Ectodermal cell (in vitro differentiated cells): ENCODE results near the gene RBP3.

Source experiments
- H3K27ac ChIP-seq: 2 replicates; pipeline ENCODE4 v1.7.0; 2013; ENCODE audit warnings: mild to moderate bottlenecking, low read depth, low read length; ENCODE audit not compliant: insufficient read depth, poor library complexity, severe bottlenecking
- H3K27me3 ChIP-seq: 2 replicates; pipeline ENCODE4 v1.7.0; 2013; ENCODE audit warnings: mild to moderate bottlenecking, low read length; ENCODE audit not compliant: insufficient read depth, control insufficient read depth, poor library complexity, severe bottlenecking
- H3K36me3 ChIP-seq: one replicate; pipeline ENCODE4 v1.7.0; 2013; ENCODE audit warnings: low read length; ENCODE audit not compliant: control insufficient read depth, insufficient read depth
- H3K4me1 ChIP-seq: one replicate; pipeline ENCODE4 v1.7.0; 2013; ENCODE audit warnings: low read length; ENCODE audit not compliant: control insufficient read depth, insufficient read depth
- H3K4me3 ChIP-seq: 2 replicates; pipeline ENCODE4 v1.7.0; 2013; ENCODE audit warnings: low read depth, low read length, control low read depth; ENCODE audit not compliant: insufficient read depth
- H3K9me3 ChIP-seq: 2 replicates; pipeline ENCODE4 v1.7.0; 2013; ENCODE audit warnings: mild to moderate bottlenecking, low read length, moderate library complexity; ENCODE audit not compliant: control insufficient read depth
- WGBS, 2 experiments: methylation state at CpG; one replicate each; pipeline ENCODE4 v1.1.7; 2013; ENCODE audit warnings: missing lambda C conversion rate in 2 of 2; 5-methylcytosine and 5-hydroxymethylcytosine counted together

The RBP3 gene

DNA sequence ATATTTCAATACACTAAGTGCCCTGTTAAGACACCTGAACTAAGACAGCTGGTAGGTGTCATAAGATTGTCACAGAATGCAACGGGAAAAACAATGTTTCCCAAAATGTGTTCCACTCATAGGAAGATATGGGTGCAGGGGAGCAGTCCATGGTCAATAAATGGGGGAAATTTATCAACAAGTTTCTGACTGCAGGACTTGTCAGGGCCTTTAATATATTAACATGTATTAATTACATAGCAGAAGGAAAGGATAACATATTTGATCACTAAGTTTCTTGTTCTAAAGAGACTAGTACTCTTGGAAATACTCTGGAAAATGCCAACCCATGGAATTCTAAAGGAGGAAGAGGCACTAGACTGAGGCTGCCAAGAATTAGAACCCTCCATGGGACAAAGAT, 6.7 kb downstream of the RBP3 start:
- Histone ChIP-seq H3K4me1 (no peaks in the 10 kb centered on the region), H3K36me3 (no peaks in the 10 kb centered on the region), H3K27ac (no peak overlapping the region), H3K27me3 (no peaks in the 10 kb centered on the region), H3K4me3 (no peak overlapping the region), H3K9me3 (no peaks in the 10 kb centered on the region)
- 95 to 100% methylated on average over 1 of the region's 1 CpG for WGBS, 2 experiments

DNA sequence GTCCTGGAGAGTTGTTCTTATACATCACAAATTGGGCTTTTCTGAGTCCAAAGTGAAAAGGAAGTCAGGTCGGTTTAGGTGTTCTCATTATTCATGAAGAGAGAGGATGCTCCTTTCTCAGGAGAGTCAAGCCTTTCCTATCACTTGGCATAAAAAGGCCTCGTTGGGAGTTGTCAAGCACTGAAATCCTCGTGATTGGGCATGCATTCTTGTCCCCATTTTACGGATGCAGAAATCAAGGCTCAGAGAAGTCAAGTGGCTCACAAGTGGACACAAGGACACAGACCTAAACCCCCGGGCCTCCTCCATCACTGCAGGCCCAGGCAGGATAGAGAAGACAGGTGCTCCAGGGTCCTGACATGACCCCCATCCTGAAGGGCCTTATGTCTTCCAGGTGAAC, 8.5 kb downstream of the RBP3 start:
- Histone ChIP-seq H3K36me3 (no peaks in the 10 kb centered on the region), H3K4me3 (no peak overlapping the region), H3K27me3 (no peaks in the 10 kb centered on the region), H3K4me1 (no peaks in the 10 kb centered on the region), H3K27ac (no peak overlapping the region), H3K9me3 (no peaks in the 10 kb centered on the region)
- WGBS, 2 experiments = 87 to 92% methylated on average over 5 of the region's 5 CpGs

DNA sequence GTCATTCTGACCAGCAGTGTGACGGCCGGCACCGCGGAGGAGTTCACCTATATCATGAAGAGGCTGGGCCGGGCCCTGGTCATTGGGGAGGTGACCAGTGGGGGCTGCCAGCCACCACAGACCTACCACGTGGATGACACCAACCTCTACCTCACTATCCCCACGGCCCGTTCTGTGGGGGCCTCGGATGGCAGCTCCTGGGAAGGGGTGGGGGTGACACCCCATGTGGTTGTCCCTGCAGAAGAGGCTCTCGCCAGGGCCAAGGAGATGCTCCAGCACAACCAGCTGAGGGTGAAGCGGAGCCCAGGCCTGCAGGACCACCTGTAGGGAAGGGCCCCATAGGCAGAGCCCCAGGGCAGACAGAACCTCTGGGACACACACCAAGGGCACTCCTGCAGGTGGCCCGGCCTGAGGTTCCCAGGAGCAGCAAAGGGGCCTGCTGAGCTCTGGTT, 9.0 kb downstream of the RBP3 start:
- Histone ChIP-seq H3K36me3 (no peaks in the 10 kb centered on the region), H3K27me3 (no peaks in the 10 kb centered on the region), H3K4me3 (no peak overlapping the region), H3K4me1 (no peaks in the 10 kb centered on the region), H3K27ac (no peak overlapping the region), H3K9me3 (no peaks in the 10 kb centered on the region)
- WGBS, 2 experiments = 95% methylated on average over 11 to 12 of the region's 12 CpGs

DNA sequence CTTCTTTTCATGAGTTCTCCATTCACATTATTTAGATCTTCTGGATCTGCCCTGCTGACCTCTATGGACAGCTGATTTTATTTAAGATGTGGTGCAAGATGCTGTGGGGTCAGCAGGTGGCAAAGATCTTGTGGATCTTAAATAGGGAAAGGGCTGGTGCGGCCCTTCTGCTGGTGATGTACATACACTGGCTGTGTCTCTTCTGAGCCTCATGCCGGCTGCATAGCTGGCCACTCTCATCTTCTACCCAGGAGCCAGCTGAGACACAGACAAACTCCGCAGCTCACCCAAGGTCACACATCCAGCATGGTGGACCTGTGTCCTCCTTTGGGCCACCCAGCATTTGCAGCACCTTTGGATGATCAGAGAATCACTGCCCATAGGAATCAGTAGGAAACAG, 9.7 kb downstream of the RBP3 start:
- WGBS, 2 experiments = 89 to 95% methylated on average over 3 of the region's 3 CpGs

DNA sequence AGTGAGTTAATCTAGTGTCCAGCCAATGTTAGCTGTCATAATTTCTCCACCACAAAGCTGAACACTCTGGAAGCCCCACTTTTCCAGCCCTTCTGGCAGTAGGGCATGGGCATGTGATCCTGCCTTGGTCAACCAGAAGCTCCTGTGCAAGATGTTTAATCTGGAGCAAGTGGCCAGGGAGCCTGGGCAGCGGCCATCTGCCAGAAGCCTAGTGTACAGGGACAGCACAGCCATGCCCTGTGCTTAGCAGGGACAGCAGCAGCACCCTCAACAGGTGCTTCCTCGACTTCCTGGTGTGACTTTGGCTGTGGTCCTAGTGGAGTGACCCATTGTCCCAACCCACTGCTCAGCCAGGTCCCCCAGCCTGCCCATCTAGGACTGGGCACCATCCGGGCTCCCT, 10.3 kb downstream of the RBP3 start:
- no peak overlapping the region for H3K27ac ChIP-seq
- no peak overlapping the region for H3K4me3 ChIP-seq
- H3K9me3 ChIP-seq = no peaks in the 10 kb centered on the region
- no peaks in the 10 kb centered on the region for H3K4me1 ChIP-seq
- no peaks in the 10 kb centered on the region for H3K36me3 ChIP-seq
- 86 to 92% methylated on average over 3 of the region's 3 CpGs for WGBS, 2 experiments
- H3K27me3 ChIP-seq = no peaks in the 10 kb centered on the region

More for the DNA sequence above, 9.7 kb downstream of the RBP3 start:
- no peak overlapping the region for H3K4me3 ChIP-seq
- H3K9me3 ChIP-seq = no peaks in the 10 kb centered on the region
- H3K27me3 ChIP-seq = no peaks in the 10 kb centered on the region
- no peaks in the 10 kb centered on the region for H3K4me1 ChIP-seq
- no peaks in the 10 kb centered on the region for H3K36me3 ChIP-seq
- H3K27ac ChIP-seq = no peak overlapping the region

DNA sequence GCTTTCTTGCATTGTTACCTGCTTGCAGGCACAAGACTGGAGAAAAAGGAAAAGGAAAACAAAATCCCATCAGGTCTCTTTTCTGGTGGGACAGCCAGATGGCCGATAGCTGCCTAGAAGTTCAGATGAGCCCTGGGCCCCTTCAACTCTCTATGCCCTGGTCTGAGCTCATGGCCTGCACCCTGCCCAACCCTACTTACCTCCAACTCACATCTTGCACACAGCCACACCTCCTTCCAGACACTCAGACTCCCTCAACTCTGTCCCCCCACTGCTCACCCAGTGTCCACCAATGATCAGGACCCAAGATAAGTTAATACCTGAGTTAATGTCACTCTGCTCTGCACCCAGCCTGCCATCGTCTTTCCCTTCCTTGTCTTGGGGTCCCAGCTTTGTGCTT, 10.9 kb downstream of the RBP3 start:
- Histone ChIP-seq H3K4me3 (no peak overlapping the region), H3K4me1 (no peaks in the 10 kb centered on the region)

DNA sequence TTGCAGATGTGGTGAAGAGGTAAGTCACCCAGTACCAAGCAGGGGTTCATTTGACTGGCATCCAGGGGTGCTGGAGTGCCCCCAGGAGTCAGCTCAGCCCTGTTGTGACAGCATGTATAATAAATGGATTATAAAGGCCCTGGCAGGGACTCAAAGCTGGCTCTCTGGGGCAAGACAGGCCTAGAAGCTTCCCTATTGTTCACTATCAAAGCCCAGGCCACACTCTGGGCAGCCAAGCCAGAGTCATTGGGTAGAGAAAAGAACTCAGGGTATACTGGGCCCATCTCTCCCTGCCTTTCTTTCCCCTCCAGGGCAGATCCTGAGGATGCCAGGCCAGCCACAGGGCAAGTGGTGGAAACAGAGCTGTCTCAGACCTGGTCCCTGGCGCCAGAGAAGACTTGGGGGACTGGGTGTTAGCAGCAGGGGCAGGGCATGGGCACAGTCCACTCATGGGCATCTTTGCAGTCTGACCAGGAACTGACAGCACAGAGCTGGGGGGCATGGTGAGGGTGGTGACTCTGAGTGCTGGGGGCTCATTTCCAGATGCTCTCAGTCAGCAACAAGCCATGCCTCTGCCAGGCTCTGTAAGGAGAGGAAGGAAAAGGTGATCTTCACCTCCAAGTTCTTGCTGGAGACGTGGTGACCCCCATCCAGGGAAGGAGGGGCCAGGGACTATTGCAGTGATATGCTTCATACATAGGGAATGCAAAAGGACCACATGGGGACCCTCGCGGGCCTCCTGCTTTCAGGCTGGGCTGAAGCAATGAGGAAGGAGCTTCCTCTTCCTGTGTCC, 11.7 kb downstream of the RBP3 start:
- WGBS, 2 experiments = 89% methylated on average over 4 of the region's 4 CpGs
- Histone ChIP-seq H3K4me3 (no peak overlapping the region), H3K4me1 (no peaks in the 10 kb centered on the region), H3K36me3 (no peaks in the 10 kb centered on the region), H3K27me3 (no peaks in the 10 kb centered on the region), H3K27ac (no peak overlapping the region), H3K9me3 (no peaks in the 10 kb centered on the region)

More for the DNA sequence above, 10.9 kb downstream of the RBP3 start:
- Histone ChIP-seq H3K36me3 (no peaks in the 10 kb centered on the region), H3K27ac (no peak overlapping the region), H3K9me3 (no peaks in the 10 kb centered on the region), H3K27me3 (no peaks in the 10 kb centered on the region)
- WGBS, 2 experiments = 92% methylated on average over 2 of the region's 2 CpGs

DNA sequence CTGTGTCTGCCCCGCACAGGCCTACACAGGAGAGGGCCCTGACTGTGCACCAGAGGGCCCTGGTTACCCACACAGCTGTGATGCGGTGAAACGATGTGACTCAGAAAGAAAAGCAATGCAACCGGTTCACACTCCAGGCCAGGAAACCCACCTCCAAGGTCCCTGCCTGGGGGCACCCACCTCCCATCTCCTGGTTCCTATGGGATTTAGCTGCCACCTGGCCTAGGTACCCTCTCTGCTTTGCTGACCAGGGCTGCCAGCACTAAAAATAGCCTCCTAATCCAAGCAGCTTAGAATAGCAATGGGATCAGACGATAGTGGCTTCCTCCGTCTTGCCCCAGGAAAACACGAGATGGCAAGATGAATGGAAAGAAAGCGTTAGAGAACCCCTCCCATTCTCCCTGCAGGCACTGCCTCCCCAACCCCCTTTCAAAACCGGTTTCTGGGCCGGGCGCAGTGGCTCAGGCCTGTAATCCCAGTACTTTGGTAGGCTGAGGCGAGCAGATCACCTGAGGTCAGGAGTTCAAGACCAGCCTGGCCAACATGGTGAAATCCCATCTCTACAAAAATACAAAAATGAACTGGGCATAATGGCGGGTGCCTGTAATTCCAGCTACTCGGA, 12.4 kb downstream of the RBP3 start:
- Histone ChIP-seq H3K4me1 (no peaks in the 10 kb centered on the region), H3K27me3 (no peaks in the 10 kb centered on the region), H3K27ac (no peak overlapping the region), H3K4me3 (no peak overlapping the region), H3K36me3 (no peaks in the 10 kb centered on the region), H3K9me3 (no peaks in the 10 kb centered on the region)
- WGBS, 2 experiments = 87 to 89% methylated on average over 14 of the region's 14 CpGs

DNA sequence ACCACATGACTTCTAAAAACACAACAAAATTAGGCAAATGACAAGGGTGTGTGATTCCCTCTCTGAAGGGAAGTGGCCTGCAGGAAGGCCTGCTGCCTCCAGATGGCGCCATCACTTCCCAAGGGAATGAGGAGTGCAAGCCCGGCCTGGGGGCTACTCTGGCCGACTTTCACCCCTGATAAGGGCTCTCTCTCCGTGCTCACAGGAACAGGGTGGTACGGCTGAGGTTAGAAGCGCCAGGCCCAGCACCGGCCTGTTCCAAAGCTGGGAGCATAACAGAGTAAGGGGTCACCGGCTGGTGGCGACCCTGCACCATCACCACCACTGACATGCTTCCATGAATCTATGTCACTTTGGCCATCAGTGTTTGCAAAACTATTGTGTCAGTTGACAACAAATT, 13.1 kb downstream of the RBP3 start:
- WGBS, 2 experiments = 45 to 47% methylated on average over 9 of the region's 9 CpGs
- no peak overlapping the region for H3K4me3 ChIP-seq
- no peaks in the 10 kb centered on the region for H3K36me3 ChIP-seq
- H3K9me3 ChIP-seq = no peaks in the 10 kb centered on the region
- no peaks in the 10 kb centered on the region for H3K27me3 ChIP-seq
- H3K4me1 ChIP-seq = no peaks in the 10 kb centered on the region
- H3K27ac ChIP-seq = no peak overlapping the region

DNA sequence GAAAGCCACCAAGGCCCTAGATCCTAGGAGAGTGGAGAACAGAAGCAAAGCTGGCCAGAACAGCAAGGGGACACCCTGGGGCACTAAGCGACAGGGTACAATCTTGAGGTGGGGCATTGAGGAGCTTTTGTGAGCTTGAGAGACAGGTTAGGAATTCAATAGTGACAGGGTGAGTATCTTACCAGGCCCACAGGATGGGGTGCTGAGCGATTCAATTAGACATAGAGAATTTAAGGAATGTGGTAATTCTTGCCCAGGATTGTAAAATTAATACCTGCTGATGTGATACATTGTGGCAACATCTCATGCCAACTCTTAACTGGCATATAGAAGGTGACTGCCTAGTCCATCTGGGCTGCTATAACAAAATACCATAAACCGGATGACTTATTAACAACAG, 14.0 kb downstream of the RBP3 start:
- H3K9me3 ChIP-seq = no peaks in the 10 kb centered on the region
- WGBS, 2 experiments = 90 to 96% methylated on average over 3 of the region's 3 CpGs
- H3K27ac ChIP-seq = no peak overlapping the region
- H3K4me1 ChIP-seq = no peaks in the 10 kb centered on the region
- no peak overlapping the region for H3K4me3 ChIP-seq
- no peaks in the 10 kb centered on the region for H3K27me3 ChIP-seq
- no peaks in the 10 kb centered on the region for H3K36me3 ChIP-seq
